Parathyroid adenoma (tissue), 2 donors: Measurements from ENCODE around the gene DIP2C.

ENCODE experiments used
- H2AFZ ChIP-seq: fragments of 300-600 bp; sonication (generic); one replicate; pipeline ENCODE4 v1.7.0; 2017; ENCODE audit warnings: antibody characterized with exemption, mild to moderate bottlenecking
- H3K27ac ChIP-seq: fragments of 300-600 bp; sonication (generic); one replicate; pipeline ENCODE4 v1.7.0; 2017
- H3K27me3 ChIP-seq: fragments of 300-600 bp; sonication (generic); one replicate; pipeline ENCODE4 v1.7.0; 2017; ENCODE audit warnings: low read length; ENCODE audit not compliant: control insufficient read depth, insufficient read depth
- H3K36me3 ChIP-seq: fragments of 300-600 bp; sonication (generic); one replicate; pipeline ENCODE4 v1.7.0; 2017; ENCODE audit warnings: low read length; ENCODE audit not compliant: control insufficient read depth, insufficient read depth
- H3K4me1 ChIP-seq: fragments of 300-600 bp; sonication (generic); one replicate; pipeline ENCODE4 v1.7.0; 2017; ENCODE audit warnings: control low read depth
- H3K4me2 ChIP-seq: fragments of 300-600 bp; sonication (generic); one replicate; pipeline ENCODE4 v1.7.0; 2017; ENCODE audit warnings: low read length
- H3K4me3 ChIP-seq: fragments of 300-600 bp; sonication (generic); one replicate; pipeline ENCODE4 v1.7.0; 2017; ENCODE audit warnings: low read depth, low read length
- H3K79me2 ChIP-seq: fragments of 300-600 bp; sonication (generic); one replicate; pipeline ENCODE4 v1.7.0; 2017; ENCODE audit warnings: control low read depth
- H3K9ac ChIP-seq: fragments of 300-600 bp; sonication (generic); one replicate; pipeline ENCODE4 v1.7.0; 2017; ENCODE audit warnings: mild to moderate bottlenecking
- H3K9me3 ChIP-seq: fragments of 300-600 bp; sonication (generic); one replicate; pipeline ENCODE4 v1.7.0; 2017; ENCODE audit warnings: low read length; ENCODE audit not compliant: control insufficient read depth
- CTCF ChIP-seq: fragments of 300-600 bp; sonication (generic); IDR thresholded peaks from one replicate; pipeline ENCODE4 v1.7.0; 2017; ENCODE audit warnings: antibody characterized with exemption, mild to moderate bottlenecking
- donor health status: primary hyperparathyroidism.

DIP2C gene

GRCh38 chr10:490891-491571 is 198.4 kb downstream of the DIP2C start:
- H3K4me1 ChIP-seq = peaks cover 6% of the 10 kb centered on the region
- H2AFZ ChIP-seq = no peak overlapping the region
- no peaks in the 10 kb centered on the region for H3K27me3 ChIP-seq
- no peak overlapping the region for H3K27ac ChIP-seq
- TF ChIP-seq CTCF = no peak
- peaks cover 22% of the 10 kb centered on the region for H3K79me2 ChIP-seq
- H3K9me3 ChIP-seq = no peaks in the 10 kb centered on the region
- no peak overlapping the region for H3K4me2 ChIP-seq
- no peak overlapping the region for H3K9ac ChIP-seq
- H3K36me3 ChIP-seq = no peaks in the 10 kb centered on the region
- H3K4me3 ChIP-seq = no peak overlapping the region

- H2AFZ ChIP-seq = no peak overlapping the region
- H3K4me3 ChIP-seq = no peak overlapping the region
- no peaks in the 10 kb centered on the region for H3K36me3 ChIP-seq
- no peak for TF ChIP-seq CTCF
- H3K27me3 ChIP-seq = no peaks in the 10 kb centered on the region
- H3K9me3 ChIP-seq = no peaks in the 10 kb centered on the region
- no peak overlapping the region for H3K4me2 ChIP-seq
- H3K79me2 ChIP-seq = peaks cover 22% of the 10 kb centered on the region
- H3K9ac ChIP-seq = no peak overlapping the region
- H3K27ac ChIP-seq = no peak overlapping the region
- peaks cover 6% of the 10 kb centered on the region for H3K4me1 ChIP-seq
Observed at GRCh38 chr10:490256-490655, 199.2 kb downstream of the DIP2C start.

GRCh38 chr10:489330-489729 is 200.1 kb downstream of the DIP2C start:
- Histone ChIP-seq H3K27me3 (no peaks in the 10 kb centered on the region), H3K4me3 (no peak overlapping the region), H3K9ac (no peak overlapping the region), H3K4me1 (peaks cover 2% of the 10 kb centered on the region), H3K9me3 (no peaks in the 10 kb centered on the region), H2AFZ (no peak overlapping the region), H3K79me2 (peaks cover 21% of the 10 kb centered on the region), H3K27ac (no peak overlapping the region), H3K4me2 (no peak overlapping the region), H3K36me3 (no peaks in the 10 kb centered on the region)
- TF ChIP-seq CTCF = no peak

GRCh38 chr10:488933-489215 is 200.6 kb downstream of the DIP2C start:
- Histone ChIP-seq H3K27me3 (no peaks in the 10 kb centered on the region), H2AFZ (no peak overlapping the region), H3K79me2 (peaks cover 20% of the 10 kb centered on the region), H3K36me3 (no peaks in the 10 kb centered on the region), H3K4me3 (no peak overlapping the region), H3K27ac (no peak overlapping the region), H3K9me3 (no peaks in the 10 kb centered on the region), H3K4me2 (no peak overlapping the region), H3K9ac (no peak overlapping the region), H3K4me1 (no peaks in the 10 kb centered on the region)
- TF ChIP-seq CTCF = no peak
